Germinal center (tissue), 1 donor: Measurements from ENCODE around the gene KBTBD4.
"Not testable (repeated sequence)": the region's sequence is repeated elsewhere in the genome, so short reads cannot be mapped to it uniquely, and the experiment has no call there.

ENCODE experiments used
- DNase-seq: peaks from one replicate; pipeline ENCODE4 v3.0.0; 2012; ENCODE audit warnings: mixed read lengths, low spot score

The KBTBD4 gene

GRCh38 chr11:47589977-47590861 lies 11.4 kb upstream of the KBTBD4 start:
- DNase-seq = no peak

DNA sequence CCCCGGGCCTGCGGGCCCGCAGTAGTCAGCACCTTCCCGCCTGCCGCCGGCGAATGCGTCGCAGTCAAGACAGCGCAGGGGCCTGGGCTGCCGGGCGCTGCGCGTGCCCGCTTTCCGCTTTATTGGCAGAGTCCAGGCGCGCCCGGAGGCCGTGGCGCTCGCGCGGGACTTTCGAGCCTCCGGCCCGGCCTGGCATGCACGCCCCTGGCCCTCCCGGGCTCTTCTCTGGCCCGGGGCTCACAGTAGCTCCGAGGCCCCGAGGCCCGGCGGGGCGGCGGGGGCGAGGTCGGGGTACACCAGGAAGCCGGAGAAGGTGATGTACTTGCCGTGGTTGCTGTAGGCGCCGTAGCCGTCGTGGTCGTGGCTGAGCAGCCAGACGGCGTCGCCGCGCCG lies 10.8 kb upstream of the KBTBD4 start:
- no peak for DNase-seq

- no peak for DNase-seq
Observed at GRCh38 chr11:47589118-47589517, 10.3 kb upstream of the KBTBD4 start.

GRCh38 chr11:47587723-47588326 lies 9.1 kb upstream of the KBTBD4 start:
- no peak for DNase-seq

GRCh38 chr11:47587039-47587716 lies 8.4 kb upstream of the KBTBD4 start:
- no peak for DNase-seq

GRCh38 chr11:47586098-47586855 lies 7.5 kb upstream of the KBTBD4 start, which contains the start of gene FAM180B:
FAM180B (plus strand) TSS chr11:47586678; CDS start chr11:47586769, 91 bp downstream.
- DNase-seq = no peak

GRCh38 chr11:47583844-47584243 lies 5.1 kb upstream of the KBTBD4 start:
- no peak for DNase-seq

DNA sequence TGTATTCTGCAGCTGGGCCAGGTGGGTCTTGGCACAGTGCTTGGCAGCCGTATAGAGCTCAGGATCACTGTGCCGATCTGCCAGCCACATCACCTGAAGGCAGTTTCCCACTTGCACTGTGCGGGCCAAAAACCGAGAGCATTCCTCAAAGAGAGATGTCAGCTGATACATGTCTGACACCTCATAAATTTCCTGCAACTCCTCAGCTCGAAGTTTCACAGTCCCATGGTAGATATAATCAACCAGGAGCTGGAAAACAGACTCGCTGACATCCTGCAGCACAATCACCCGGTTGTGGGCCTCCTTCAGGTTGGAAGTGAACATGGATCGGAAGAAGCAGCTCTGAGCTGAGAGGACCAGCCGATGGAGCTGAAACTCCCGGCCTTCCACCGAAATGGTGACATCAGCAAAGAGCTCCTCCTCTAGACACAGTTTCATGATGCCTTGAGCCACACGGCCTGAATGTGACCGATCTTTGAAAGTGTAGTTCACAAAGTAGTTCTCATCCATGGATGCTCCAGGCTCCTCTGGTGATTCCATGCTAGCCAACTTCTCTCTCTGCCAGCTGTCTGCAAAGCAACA lies 1.2 kb downstream of the KBTBD4 start:
- no peak for DNase-seq

GRCh38 chr11:47573321-47573720 lies 5.4 kb downstream of the KBTBD4 start:
- DNase-seq = no peak

GRCh38 chr11:47572715-47573255 lies 6.0 kb downstream of the KBTBD4 start:
- no peak for DNase-seq

GRCh38 chr11:47571895-47572294 lies 6.9 kb downstream of the KBTBD4 start:
- no peak for DNase-seq

DNA sequence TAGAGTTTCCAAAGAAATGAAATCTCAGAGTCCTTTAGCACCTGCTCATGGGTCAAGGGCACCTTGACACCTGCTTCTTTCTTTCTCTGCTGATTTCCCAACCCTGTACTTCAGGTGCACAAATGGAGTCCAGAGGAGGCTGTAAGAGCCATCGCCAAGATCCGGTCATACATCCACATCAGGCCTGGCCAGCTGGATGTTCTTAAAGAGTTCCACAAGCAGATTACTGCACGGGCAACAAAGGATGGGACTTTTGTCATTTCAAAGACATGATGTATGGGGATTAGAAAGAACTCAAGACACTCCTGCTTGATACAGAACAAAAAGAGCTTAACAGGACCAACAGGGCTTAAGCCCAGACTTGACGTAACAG lies 7.4 kb downstream of the KBTBD4 start:
- no peak for DNase-seq

DNA sequence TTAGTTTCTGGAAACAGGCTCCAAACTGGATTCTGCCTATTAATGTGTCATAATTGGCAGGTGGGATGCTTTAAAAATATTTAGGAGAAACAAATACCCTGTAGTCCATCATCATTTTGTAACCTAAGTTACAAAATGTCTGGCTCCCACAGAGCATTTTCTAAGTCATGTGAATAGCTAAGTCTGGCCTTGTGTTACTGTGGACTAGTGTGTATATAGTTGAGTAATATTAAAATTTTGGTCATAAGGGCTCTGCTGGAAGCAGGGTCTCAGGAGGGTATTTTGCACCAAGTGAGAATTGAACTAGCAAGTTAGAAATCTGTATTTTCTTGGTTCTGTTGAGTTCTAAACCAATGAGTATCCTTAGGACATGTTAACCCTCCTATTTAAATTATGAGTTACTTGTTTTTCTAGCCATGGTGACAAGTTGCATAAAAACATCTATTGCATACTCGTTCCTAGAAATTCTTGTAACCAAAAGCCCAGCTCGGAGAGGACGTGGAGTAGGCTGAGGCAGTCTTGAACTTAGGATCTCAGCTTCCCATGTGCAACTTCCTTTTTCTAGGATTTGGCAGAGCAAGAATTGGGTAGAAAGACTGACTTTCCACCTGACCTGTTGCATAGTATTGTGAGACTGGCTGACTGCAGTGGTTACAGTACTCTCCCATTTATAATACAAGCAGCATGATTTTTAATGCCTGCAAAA lies 8.0 kb downstream of the KBTBD4 start:
- DNase-seq = no peak

GRCh38 chr11:47569646-47570045 lies 9.1 kb downstream of the KBTBD4 start:
- DNase-seq = no peak

DNA sequence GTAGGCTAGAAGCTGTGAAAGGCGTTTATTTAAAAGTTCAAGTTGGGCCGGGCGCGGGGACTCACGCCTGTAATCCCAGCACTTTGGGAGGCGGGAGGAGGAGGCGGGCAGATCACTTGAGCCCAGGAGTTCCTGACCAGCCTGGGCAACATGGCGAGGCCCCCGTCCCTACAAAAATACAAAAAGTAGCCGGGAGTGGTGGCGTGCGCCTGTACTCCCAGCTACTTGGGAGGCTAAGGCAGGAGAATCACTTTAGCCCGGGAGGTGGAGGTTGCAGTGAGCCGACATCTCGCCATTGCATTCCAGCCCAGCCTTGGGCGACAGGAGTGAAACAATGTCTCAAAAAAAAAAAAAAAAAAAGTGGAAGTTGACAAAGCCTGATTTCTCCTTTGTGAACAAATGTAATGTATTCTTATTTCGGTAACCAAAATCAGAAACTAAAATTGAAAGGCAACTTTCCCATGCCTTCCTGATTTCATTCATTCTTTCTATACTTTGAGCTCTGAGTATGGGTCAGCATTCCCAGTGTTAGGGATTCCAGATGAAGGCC lies 12.5 kb downstream of the KBTBD4 start:
- no peak for DNase-seq

GRCh38 chr11:47565340-47566148 lies 13.2 kb downstream of the KBTBD4 start, which contains the start of gene PTPMT1:
PTPMT1 (plus strand) TSS chr11:47565599; CDS start chr11:47565623, 24 bp downstream.
- peak; percentile 66 for DNase-seq

DNA sequence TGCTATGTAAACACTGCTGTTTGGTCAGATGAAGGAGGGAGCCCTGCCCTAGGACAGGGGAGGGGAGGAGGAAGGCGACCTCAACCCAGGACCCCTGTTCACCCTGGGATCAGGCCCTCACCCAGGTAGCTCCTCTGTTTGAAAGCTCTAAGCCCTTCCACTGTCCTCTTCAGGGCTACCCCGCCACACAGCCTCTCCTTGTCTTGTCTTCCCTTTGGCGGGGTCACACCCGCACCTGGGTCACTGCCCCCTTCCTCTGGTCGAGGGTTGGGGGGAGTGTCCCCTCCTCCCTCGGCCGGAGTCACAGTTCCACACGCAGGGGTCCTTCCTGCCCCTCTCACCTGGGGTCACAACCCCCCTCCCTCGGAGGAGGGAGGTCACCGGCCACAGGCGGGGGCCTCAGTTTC lies 13.8 kb downstream of the KBTBD4 start:
- no peak for DNase-seq

- DNase-seq = not testable (repeated sequence)
Observed at GRCh38 chr11:47564366-47564765, 14.4 kb downstream of the KBTBD4 start.

DNA sequence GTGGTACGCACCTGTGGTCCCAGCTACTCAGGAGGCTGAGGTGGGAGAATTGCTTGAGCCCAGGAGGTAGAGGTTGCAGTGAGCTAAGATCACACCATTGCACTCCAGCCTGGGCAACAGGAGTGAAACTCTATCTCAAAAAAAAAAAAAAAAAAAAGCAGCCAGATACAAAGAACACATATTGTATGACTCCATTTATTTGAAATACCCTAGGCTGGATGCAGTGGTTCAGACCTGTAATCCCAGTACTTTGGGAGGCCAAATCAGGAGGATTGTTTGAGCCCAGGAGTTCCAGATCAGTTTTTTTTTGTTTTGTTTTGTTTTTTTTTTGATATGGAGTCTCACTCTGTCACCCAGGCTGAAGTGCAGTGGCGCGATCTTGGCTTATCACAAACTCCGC lies 16.4 kb downstream of the KBTBD4 start:
- not testable (repeated sequence) for DNase-seq

DNA sequence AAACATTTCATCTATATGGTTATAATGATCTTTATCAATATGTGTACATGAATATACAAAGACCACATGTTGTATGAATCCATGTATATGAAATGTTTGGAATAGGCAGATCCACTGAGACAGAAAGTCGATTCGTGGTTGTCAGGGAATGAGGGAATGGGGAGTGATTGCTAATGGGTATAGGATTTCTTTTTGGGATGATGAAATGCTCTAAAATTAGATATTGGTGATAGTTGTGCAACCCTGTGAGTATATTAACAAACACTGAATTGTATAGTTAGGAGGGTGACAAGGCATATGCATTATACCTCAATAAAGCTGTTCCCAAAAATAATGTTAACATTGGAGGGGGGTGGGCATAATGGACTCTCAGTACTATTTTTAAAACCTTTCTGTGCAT lies 18.3 kb downstream of the KBTBD4 start:
- DNase-seq = no peak
